Ascending aorta (tissue), 2 donors: ENCODE results near the gene ANKRD53. TPM values are rescaled to one million over a fixed set of nuclear protein-coding genes. Genes with fewer than 3 reads are reported as not detected.
"Not testable (repeated sequence)": the region's sequence is repeated elsewhere in the genome, so short reads cannot be mapped to it uniquely, and the experiment has no call there.

Source experiments
- DNase-seq, 2 donors: peaks; one replicate each; pipeline ENCODE4 v3.0.0-alpha.2; 2019; ENCODE audit warnings: low spot score in 2 of 2
- H3K27ac ChIP-seq, 2 donors: fragments of 200-600 bp; sonication (generic); one replicate each; pipeline ENCODE4 v1.5.1; 2016 to 2017; ENCODE audit warnings: mild to moderate bottlenecking in 1 of 2
- H3K27me3 ChIP-seq: fragments of 200-600 bp; sonication (generic); one replicate; pipeline ENCODE4 v1.5.1; 2017
- H3K36me3 ChIP-seq, 2 donors: fragments of 200-600 bp; sonication (generic); one replicate each; pipeline ENCODE4 v1.5.1; 2016
- H3K4me1 ChIP-seq, 2 donors: fragments of 200-600 bp; sonication (generic); one replicate each; pipeline ENCODE4 v1.5.1; 2016 to 2017; ENCODE audit warnings: mild to moderate bottlenecking in 1 of 2
- H3K4me3 ChIP-seq, 2 donors: fragments of 200-600 bp; sonication (generic); one replicate each; pipeline ENCODE4 v1.5.1; 2016 to 2017; ENCODE audit warnings: mild to moderate bottlenecking in 1 of 2
- H3K9me3 ChIP-seq, 2 donors: fragments of 200-600 bp; sonication (generic); one replicate each; pipeline ENCODE4 v1.5.1; 2016
- intact Hi-C: fragments of 100-400 bp; cut with DNase I; formaldehyde crosslinking; loops from one replicate; pipeline ENCODE4 v1.15.1; 2023
- total RNA-seq: library from RNA; depleted of rRNA; stranded (reverse); fragments of >200 nt; gene quantifications from one replicate; pipeline ENCODE4 v1.1.0, GENCODE V29; 2016
- TF ChIP-seq, protein P1 (sequence below), 3 experiments: fragments of 200-600 bp in 2 of 3; fragments of 450-650 bp in 1 of 3; sonication (generic) in 2 of 3; IDR thresholded peaks; one replicate each; pipeline ENCODE4 v1.5.1; 2016 to 2019; ENCODE audit warnings: antibody characterized with exemption in 3 of 3, mild to moderate bottlenecking in 1 of 3, moderate library complexity in 1 of 3

Gene ANKRD53
- total RNA-seq, 1 donor from 2014 or later: 1.4 TPM

DNA sequence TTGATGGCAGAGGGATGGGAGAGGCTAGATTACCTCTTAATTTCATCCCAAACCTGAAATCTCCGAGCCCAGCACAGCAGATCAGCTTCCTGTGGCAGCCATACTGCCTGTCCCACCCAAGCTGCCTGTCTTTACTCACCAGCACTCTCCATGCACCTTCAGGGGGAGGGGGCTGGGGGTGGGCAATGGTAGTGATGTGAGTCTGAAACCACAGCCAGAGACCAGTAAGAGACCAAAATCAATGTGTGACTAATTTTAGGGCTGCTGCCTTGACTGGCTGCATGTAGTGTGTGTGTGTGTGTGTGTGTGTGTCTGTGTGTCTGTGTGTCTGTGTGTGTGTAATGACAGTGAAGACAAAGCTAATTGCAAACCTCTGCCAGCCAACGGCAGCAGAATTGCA is 27.9 kb downstream of the ANKRD53 start:
- Histone ChIP-seq H3K4me1 (no peaks in the 10 kb centered on the region), H3K36me3 (no peaks in the 10 kb centered on the region), H3K9me3 (no peaks in the 10 kb centered on the region), H3K27me3 (no peaks in the 10 kb centered on the region), H3K4me3 (no peak overlapping the region), H3K27ac (no peak overlapping the region)
- intact Hi-C loops: no loop called here
- TF ChIP-seq, protein P1, sequence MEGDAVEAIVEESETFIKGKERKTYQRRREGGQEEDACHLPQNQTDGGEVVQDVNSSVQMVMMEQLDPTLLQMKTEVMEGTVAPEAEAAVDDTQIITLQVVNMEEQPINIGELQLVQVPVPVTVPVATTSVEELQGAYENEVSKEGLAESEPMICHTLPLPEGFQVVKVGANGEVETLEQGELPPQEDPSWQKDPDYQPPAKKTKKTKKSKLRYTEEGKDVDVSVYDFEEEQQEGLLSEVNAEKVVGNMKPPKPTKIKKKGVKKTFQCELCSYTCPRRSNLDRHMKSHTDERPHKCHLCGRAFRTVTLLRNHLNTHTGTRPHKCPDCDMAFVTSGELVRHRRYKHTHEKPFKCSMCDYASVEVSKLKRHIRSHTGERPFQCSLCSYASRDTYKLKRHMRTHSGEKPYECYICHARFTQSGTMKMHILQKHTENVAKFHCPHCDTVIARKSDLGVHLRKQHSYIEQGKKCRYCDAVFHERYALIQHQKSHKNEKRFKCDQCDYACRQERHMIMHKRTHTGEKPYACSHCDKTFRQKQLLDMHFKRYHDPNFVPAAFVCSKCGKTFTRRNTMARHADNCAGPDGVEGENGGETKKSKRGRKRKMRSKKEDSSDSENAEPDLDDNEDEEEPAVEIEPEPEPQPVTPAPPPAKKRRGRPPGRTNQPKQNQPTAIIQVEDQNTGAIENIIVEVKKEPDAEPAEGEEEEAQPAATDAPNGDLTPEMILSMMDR (IDR thresholded peaks at IDR 0.05): no peak
- DNase-seq: peak in 1 of 2 donors; percentile 39

DNA sequence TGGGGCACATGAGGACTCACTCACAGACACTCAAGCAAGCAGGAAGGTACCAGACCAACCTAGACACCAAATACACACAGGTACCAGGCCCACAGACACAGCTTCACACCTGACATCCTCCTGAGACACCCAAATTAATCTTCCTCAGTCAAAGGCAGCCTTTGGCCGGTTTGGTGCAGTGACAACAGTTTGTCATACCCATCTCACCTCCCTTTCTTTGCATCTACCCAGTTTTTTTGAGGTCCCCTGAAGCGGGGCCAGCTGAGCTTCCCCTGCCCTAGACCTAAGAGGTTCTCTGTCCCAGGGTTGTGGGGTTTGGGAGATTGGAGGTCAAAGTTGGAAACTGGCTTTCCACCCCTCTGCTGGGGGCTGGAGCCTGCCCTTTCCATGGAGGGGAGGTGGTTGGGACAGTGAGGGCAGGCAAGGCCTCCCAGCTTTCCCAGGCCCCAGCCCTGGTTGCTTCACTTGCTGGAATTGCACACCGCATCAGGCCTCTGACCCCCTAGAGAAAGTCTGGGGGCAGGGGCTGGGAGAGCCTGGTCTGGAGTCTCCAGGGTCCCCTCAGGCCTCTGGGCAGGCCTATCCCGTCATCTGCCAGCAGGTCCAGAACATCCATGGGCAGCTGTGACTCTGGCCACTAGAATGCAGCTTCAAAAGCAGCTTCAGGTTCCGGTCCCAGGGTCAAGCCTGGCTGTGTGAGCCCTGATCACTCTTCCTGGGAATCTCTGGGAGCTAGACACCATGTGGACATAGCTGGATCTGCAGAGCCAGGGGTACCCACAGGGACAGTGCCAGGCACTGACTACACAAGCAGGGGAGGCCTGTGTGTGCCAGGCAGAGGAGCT is 28.7 kb downstream of the ANKRD53 start:
- H3K9me3 ChIP-seq: no peaks in the 10 kb centered on the region
- H3K27me3 ChIP-seq: no peaks in the 10 kb centered on the region
- no peaks in the 10 kb centered on the region for H3K4me1 ChIP-seq
- H3K36me3 ChIP-seq: no peaks in the 10 kb centered on the region
- no peak overlapping the region for H3K4me3 ChIP-seq
- TF ChIP-seq, protein P1 (IDR thresholded peaks at IDR 0.05): no peak
- peak in 1 of 2 donors; percentile 35 for DNase-seq
- H3K27ac ChIP-seq: no peak overlapping the region
- intact Hi-C loops: no loop called here

DNA sequence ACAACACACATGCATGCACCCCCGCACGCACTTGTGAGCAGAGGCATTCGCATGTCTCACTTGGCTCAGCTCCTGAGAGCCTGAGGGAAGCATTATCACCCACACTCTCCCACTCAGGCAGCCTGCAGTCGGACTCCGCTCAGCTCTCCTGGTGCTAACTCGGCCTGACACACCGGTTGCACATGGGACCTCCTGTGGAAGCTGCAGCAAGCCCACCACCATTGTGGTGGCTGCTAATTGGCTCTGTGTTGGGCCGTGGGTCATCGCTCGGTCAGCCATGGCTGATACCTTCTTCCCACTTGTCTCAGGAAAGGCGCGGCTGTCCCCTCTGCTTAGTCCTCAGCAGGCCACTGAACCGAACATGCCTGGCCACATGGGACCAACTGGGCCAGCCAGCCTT is 29.9 kb downstream of the ANKRD53 start:
- Histone ChIP-seq H3K4me3 (no peak overlapping the region), H3K9me3 (no peaks in the 10 kb centered on the region), H3K36me3 (no peaks in the 10 kb centered on the region)

DNA sequence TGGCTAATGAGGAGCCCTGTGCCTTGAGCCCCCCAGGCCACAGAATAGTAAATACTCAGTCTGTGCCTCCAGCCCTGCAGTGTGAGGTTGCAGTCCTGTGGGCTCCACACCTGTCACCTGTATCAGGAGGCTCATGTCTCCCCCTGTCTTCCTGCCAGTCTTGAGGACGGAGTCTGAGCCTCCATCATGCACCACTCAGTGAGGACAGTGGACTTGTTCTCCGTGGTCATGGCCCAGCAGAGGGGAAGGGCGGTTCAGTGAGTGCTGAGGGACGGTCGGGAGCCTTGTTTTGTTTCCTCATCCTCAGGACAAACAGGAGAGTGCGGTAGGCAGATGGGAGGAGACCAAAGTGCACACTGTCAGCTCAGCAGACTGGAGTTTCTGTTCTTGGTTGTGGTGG is 33.4 kb downstream of the ANKRD53 start:
- H3K4me1 ChIP-seq, H3K27ac ChIP-seq, H3K27me3 ChIP-seq, H3K36me3 ChIP-seq, H3K9me3 ChIP-seq, intact Hi-C loops, H3K4me3 ChIP-seq, DNase-seq: not testable (repeated sequence)

More for the DNA sequence above, 29.9 kb downstream of the ANKRD53 start:
- no peak overlapping the region for H3K27ac ChIP-seq
- TF ChIP-seq, protein P1 (IDR thresholded peaks at IDR 0.05): no peak
- no peaks in the 10 kb centered on the region for H3K27me3 ChIP-seq
- intact Hi-C loops: no loop called here
- DNase-seq: no peak
- no peaks in the 10 kb centered on the region for H3K4me1 ChIP-seq

DNA sequence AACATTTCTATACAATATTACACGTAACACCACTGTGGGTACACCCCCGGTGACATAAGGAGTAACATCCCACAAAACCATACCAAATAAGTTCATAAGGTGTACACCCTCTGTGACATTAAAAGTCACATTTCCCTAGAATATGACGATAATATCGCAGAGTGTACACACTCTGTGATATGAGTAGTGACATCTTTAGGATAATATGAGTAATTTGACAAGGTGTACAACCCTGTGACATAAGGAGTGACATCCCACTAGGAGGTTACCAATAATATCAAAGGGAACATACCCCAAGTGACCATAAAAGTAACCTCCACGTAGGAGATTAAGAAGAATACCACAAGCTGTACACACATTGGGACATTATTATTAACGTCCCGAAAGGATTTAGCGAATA is 40.2 kb downstream of the ANKRD53 start:
- no peaks in the 10 kb centered on the region for H3K36me3 ChIP-seq
- TF ChIP-seq, protein P1 (IDR thresholded peaks at IDR 0.05): no peak
- DNase-seq: no peak
- no peak overlapping the region for H3K27ac ChIP-seq
- no peak overlapping the region for H3K4me3 ChIP-seq
- no peaks in the 10 kb centered on the region for H3K4me1 ChIP-seq
- no peaks in the 10 kb centered on the region for H3K9me3 ChIP-seq
- H3K27me3 ChIP-seq: no peaks in the 10 kb centered on the region
- intact Hi-C loops: no loop called here

DNA sequence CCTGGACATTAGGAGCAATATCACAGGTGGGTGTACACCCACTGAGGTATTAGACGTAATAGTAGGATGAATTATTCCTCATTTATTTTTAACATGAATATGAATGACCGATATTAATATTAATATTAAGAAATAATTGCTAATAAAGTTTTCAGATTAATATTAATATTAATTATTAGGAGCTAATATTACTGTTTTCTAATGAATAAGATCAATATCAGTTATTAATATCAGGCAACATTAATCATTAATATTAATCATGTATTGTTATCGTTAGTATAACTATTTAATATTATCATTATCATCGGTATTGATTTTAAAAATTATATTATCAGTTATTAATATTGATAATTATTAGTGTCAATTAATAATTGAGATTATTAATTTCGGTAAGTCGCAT is 41.6 kb downstream of the ANKRD53 start:
- H3K9me3 ChIP-seq, H3K27me3 ChIP-seq, intact Hi-C loops, DNase-seq, H3K4me1 ChIP-seq, H3K4me3 ChIP-seq, H3K27ac ChIP-seq, H3K36me3 ChIP-seq: not testable (repeated sequence)

DNA sequence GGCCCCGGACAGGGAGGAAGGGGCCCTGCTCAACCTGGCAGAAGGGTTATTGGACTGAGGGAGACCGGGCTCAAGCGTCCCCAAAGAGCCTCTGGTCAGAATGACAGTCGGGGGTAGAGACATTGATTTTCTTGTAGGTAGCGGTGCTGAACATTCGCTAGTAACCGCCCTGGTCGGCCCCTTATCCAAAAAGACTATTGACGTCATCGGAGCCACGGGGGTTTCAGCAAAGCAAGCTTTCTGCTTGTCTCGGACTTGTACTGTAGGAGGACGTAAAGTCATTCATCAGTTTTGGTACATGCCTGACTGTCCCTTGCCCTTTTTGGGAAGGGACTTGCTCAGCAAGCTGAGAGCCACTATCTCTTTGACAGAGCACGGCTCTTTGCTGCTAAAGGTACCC is 43.0 kb downstream of the ANKRD53 start:
- H3K9me3 ChIP-seq, H3K36me3 ChIP-seq, H3K4me3 ChIP-seq, H3K27ac ChIP-seq, DNase-seq, H3K27me3 ChIP-seq, H3K4me1 ChIP-seq, intact Hi-C loops: not testable (repeated sequence)

DNA sequence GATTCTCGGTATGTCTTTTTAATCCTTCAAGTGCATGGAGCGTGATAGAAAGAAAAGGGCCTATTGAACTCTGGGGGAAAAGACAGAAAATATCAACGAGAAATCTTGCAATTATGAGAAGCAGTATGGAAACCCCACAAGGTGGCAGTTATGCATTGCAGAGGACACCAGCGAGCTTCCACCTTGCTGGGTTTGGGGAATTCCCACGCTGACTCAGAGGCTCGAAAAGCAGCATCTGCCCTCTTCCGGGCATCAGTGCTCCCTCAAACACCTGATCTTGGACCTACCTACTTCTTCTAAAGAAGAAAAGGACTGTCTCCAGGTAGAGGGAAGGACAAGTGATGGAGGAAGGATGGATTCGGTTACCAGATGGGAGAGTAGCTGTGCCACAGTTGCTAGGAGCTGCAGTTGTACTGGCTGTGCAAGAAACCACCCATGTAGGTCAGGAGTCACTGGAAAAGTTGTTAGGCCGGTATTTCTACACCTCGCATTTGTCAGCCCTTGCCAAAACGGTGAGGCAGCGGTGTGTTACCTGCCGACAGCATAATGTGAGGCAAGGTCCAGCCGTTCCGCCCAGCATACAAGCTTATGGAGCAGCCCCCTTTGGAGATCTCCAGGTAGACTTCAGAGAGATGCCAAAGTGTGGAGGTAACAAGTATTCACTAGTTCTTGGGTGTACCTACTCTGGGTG is 45.3 kb downstream of the ANKRD53 start:
- H3K4me3 ChIP-seq, intact Hi-C loops, H3K4me1 ChIP-seq: not testable (repeated sequence)

More for the DNA sequence above, 45.3 kb downstream of the ANKRD53 start:
- not testable (repeated sequence) for DNase-seq, H3K27ac ChIP-seq, H3K36me3 ChIP-seq, H3K27me3 ChIP-seq, H3K9me3 ChIP-seq
